Activated CD4-positive, alpha-beta T cell treated with anti-CD3 and anti-CD28 coated beads for 36 hours (primary cell): ENCODE results near the gene TCF12. TPM values are rescaled to one million over a fixed set of nuclear protein-coding genes. Genes with fewer than 3 reads are reported as not detected.

Experiments
- ATAC-seq: fragments of 200-7000 bp; cut with Tn5 transposase; one replicate; pipeline ENCODE4 v1.10.0; 2021; ENCODE audit warnings: mild to moderate bottlenecking, moderate library complexity
- CTCF ChIA-PET: fragments of 350-600 bp; sonication (Branson Sonifier 250); formaldehyde crosslinking; loops from one replicate; lab custom pipeline; 2021; ENCODE audit warnings: antibody characterized with exemption; lab: Charles Lee
- POLR2A ChIA-PET: fragments of 350-600 bp; sonication (Branson Sonifier 250); formaldehyde crosslinking; loops from one replicate; lab custom pipeline; 2021; ENCODE audit warnings: antibody characterized with exemption, inconsistent platforms; lab: Charles Lee
- DNase-seq: peaks from one replicate; pipeline ENCODE4 v3.0.0-alpha.2; 2020
- H3K27ac Mint-ChIP-seq: one replicate; pipeline ENCODE4 v1.8.0; 2021; ENCODE audit warnings: mixed read lengths
- H3K27me3 Mint-ChIP-seq: one replicate; pipeline ENCODE4 v1.8.0; 2021; ENCODE audit warnings: mixed read lengths
- H3K36me3 Mint-ChIP-seq: one replicate; pipeline ENCODE4 v1.8.0; 2021; ENCODE audit warnings: low read depth, mixed read lengths
- H3K4me1 Mint-ChIP-seq: one replicate; pipeline ENCODE4 v1.8.0; 2021; ENCODE audit warnings: mixed read lengths
- H3K4me3 Mint-ChIP-seq: one replicate; pipeline ENCODE4 v1.8.0; 2021; ENCODE audit warnings: mild to moderate bottlenecking, moderate library complexity, mixed read lengths
- H3K9me3 Mint-ChIP-seq: one replicate; pipeline ENCODE4 v1.8.0; 2021; ENCODE audit warnings: low read depth, mixed read lengths
- intact Hi-C, 2 experiments: fragments of 100-400 bp; cut with DNase I in 1 of 2; cut with micrococcal nuclease in 1 of 2; formaldehyde crosslinking; loops; one replicate each; pipeline versions ENCODE4 v1.14.2 to v1.15.1; 2022 to 2024; cut with DNase I, micrococcal nuclease
- total RNA-seq, 2 experiments: library from RNA; stranded (reverse); gene quantifications; one replicate each; pipeline ENCODE4 v1.2.3, GENCODE V29; 2021

The TCF12 gene
- total RNA-seq, 2 experiments from 2014 or later: 61.1 to 74.9 TPM

DNA sequence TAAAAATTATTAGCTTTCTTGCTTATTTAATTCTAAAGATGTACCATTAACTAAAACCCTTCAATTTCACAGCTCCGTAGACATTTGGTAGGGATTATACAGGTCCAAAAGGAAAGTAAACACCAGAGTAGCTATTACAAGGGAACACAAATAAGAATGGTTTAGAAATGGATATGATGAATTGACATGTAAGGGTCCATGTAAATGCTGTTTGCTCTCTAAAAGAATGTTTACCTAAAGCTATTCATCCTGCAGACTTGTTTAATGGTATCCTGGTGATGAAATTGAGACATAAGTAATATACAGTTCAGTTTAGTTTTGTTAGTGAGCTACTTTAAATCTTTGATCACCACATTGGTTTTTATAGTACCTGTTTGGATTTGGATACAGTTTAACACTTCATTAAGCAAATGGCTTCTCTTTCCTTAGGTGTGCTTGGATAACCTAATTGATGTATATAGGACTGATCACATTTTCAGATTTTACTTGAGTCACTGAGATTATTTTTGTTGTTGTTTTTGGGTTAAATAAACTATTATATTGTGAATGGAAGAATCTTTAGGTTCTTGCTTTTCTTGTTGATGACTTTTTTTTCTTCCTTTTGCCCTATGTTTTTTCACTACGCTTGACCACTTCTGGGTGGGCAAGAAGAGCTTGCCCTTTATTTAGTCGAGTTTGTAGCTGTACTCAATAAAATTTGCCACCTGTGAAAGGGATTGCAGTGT, 115.4 kb downstream of the TCF12 start:
- H3K4me3 Mint-ChIP-seq: no peak overlapping the region
- ChIA-PET POLR2A (interaction anchor here (0.5 kb wide), 1 partner anchor 116 kb away, joined by 3 read pairs; the partner anchor contains the start of gene TCF12), CTCF (interaction anchor here (0.6 to 1.2 kb wide), 3 partner anchors 10 to 16 kb away, joined by 3 to 6 read pairs (median 4); no protein-coding TSS in a partner anchor)

DNA sequence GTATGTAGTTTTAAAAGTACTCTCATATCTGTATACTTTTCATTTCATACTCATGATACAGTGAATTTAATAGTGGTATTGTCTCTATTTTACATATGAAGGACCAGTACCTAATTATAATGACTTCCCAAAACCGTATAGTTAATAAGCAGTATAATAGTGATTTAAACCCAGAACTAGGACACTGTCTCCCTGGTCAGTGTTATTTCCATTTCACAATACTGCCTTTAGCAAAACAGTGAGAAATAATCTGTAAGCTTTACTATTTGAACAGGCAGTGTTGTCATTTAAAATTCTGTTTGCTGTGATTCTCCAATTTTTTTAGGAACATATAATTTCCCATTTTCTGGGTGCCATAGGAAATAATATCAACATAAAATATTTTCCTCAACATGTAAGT, 116.2 kb downstream of the TCF12 start:
- no peaks in the 10 kb centered on the region for H3K36me3 Mint-ChIP-seq
- no peaks in the 10 kb centered on the region for H3K9me3 Mint-ChIP-seq
- no peak overlapping the region for H3K4me3 Mint-ChIP-seq
- DNase-seq (no peak), ATAC-seq (no peak)
- peaks cover 64% of the 10 kb centered on the region for H3K4me1 Mint-ChIP-seq
- CTCF ChIA-PET: interaction anchor here (0.6 kb wide), 1 partner anchor 35 kb away, joined by 3 read pairs; no protein-coding TSS in a partner anchor
- H3K27ac Mint-ChIP-seq: no peak overlapping the region
- POLR2A ChIA-PET: no interaction called here
- intact Hi-C loops: no loop called here
- no peaks in the 10 kb centered on the region for H3K27me3 Mint-ChIP-seq

More for the DNA sequence above, 115.4 kb downstream of the TCF12 start:
- Mint-ChIP-seq H3K27ac (no peak overlapping the region), H3K9me3 (no peaks in the 10 kb centered on the region), H3K27me3 (no peaks in the 10 kb centered on the region), H3K4me1 (peaks cover 57% of the 10 kb centered on the region), H3K36me3 (no peaks in the 10 kb centered on the region)
- no peak for DNase-seq
- ATAC-seq: no peak
- intact Hi-C loops: no loop called here

DNA sequence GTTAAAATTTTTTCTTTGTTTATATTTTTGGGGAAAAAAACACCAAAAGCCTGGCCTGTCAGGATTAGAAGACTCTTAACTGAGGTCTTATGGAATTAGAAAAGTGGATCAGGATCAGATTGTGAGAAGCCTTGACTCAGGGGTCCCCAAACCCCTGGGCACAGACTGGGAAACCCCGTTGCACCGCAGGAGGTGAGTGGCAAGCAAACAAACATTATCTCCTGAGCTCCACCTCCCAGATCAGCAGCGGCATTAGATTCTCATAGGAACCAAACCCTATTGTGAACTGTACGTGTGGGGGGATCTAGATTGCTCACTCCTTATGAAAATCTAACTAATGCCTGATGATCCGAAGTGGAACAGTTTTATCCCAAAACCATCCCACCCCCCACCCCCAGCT, 117.2 kb downstream of the TCF12 start:
- Mint-ChIP-seq H3K36me3 (no peaks in the 10 kb centered on the region), H3K9me3 (no peaks in the 10 kb centered on the region), H3K4me3 (no peak overlapping the region), H3K27me3 (no peaks in the 10 kb centered on the region), H3K27ac (no peak overlapping the region), H3K4me1 (peaks cover 62% of the 10 kb centered on the region)
- intact Hi-C loops: no loop called here
- ChIA-PET POLR2A (no interaction called here), CTCF (no interaction called here)
- ATAC-seq: no peak
- no peak for DNase-seq

DNA sequence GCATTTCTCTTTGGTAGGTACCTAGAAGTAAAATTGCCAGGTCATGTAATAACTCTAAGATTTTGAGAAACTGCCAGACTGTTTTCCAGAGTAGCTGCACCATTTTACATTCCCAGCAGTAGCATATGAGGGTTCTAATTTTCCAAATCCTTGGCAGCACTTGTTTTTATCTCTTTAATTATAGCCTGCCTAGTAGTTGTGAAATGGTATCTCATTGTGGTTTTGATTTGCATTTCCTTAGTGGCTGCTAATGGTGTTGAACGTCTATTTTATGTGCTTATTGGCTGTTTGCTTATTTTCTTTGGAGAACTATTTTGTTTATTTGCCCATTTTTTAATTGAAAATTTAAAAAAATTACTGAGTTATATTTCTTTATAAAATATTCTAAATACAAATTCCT, 117.9 kb downstream of the TCF12 start:
- no peaks in the 10 kb centered on the region for H3K36me3 Mint-ChIP-seq
- ATAC-seq: no peak
- no peaks in the 10 kb centered on the region for H3K9me3 Mint-ChIP-seq
- H3K27ac Mint-ChIP-seq: no peak overlapping the region
- no peaks in the 10 kb centered on the region for H3K27me3 Mint-ChIP-seq
- DNase-seq: no peak
- CTCF ChIA-PET: interaction anchor here (0.7 kb wide), 1 partner anchor 270 kb away, joined by 3 read pairs; no protein-coding TSS in a partner anchor
- H3K4me1 Mint-ChIP-seq: peaks cover 58% of the 10 kb centered on the region
- no peak overlapping the region for H3K4me3 Mint-ChIP-seq
- POLR2A ChIA-PET: no interaction called here
- intact Hi-C loops: no loop called here

DNA sequence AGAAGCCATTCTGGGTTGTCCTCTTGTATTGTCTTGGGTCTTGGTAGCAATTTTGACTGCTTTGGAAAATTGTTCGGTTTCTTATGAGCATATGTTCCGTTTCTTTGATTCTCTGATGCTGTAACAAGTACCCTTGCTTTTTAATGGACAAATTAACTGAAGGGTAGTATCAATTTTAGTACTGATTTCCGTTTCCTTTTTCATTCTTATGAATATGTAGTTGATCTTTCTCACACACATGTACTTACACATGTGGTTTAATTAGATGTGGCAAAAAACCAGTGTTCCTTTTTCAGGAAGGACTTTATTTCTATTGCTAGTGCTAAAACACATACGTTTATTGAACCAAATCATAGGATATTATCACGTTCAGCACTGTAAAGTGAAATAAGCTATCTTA, 119.1 kb downstream of the TCF12 start:
- DNase-seq (no peak), ATAC-seq (no peak)
- Mint-ChIP-seq H3K9me3 (no peaks in the 10 kb centered on the region), H3K36me3 (no peaks in the 10 kb centered on the region), H3K4me3 (no peak overlapping the region), H3K27ac (peak overlapping the region; percentile 48), H3K4me1 (peaks cover 52% of the 10 kb centered on the region), H3K27me3 (no peaks in the 10 kb centered on the region)
- intact Hi-C loops: no loop called here
- POLR2A ChIA-PET: no interaction called here
- CTCF ChIA-PET: no interaction called here

DNA sequence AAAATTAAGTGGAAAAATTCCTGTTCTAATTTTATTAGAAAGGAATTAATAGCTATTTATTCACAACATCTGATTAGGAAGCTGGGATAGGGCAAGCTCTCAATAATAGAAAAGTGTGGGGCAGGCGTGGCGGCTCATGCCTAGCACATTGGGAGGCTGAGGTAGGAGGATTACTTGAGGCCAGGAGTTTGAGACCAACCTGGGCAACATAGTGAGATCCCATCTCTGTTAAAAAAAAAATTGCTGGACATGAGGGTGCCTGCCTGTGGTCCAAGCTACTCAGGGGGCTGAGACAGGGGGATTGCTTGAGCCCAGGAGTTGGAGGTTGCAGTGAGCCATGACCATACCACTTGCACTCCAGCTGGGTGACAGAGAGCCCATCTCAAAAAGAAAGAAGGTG, 119.6 kb downstream of the TCF12 start:
- Mint-ChIP-seq H3K36me3 (no peaks in the 10 kb centered on the region), H3K4me3 (no peak overlapping the region), H3K4me1 (peaks cover 52% of the 10 kb centered on the region), H3K9me3 (no peaks in the 10 kb centered on the region), H3K27me3 (no peaks in the 10 kb centered on the region), H3K27ac (no peak overlapping the region)
- ChIA-PET CTCF (interaction anchor here (0.6 kb wide), 1 partner anchor 542 kb away, joined by 3 read pairs; no protein-coding TSS in a partner anchor), POLR2A (no interaction called here)
- intact Hi-C loops: no loop called here
- no peak for ATAC-seq
- no peak for DNase-seq

DNA sequence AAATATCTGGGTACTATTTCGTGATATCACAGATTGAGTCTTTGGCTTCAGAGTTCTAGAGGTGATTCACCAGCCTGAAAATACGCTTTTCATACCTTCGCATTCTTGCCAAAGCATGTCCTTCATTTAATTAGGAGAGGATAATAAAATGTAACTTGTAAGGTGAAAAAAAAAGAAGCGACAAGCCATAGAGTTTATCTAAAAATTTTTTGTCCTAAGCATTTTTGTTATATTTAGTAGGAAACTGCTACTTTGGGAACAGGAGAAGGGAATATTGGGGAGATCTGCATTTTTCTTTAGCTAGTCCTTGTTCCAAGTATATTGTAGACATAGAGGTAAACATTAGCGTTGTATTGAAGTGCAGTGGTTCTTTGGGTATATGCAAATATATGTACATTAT, 120.1 kb downstream of the TCF12 start:
- H3K27me3 Mint-ChIP-seq: no peaks in the 10 kb centered on the region
- no peaks in the 10 kb centered on the region for H3K36me3 Mint-ChIP-seq
- H3K27ac Mint-ChIP-seq: no peak overlapping the region
- H3K4me1 Mint-ChIP-seq: peaks cover 54% of the 10 kb centered on the region
- H3K4me3 Mint-ChIP-seq: no peak overlapping the region
- CTCF ChIA-PET: interaction anchor here (0.5 to 0.6 kb wide), 2 partner anchors 542 to 1564 kb away, joined by 3 read pairs; no protein-coding TSS in a partner anchor
- ATAC-seq (no peak), DNase-seq (no peak)
- no peaks in the 10 kb centered on the region for H3K9me3 Mint-ChIP-seq
- intact Hi-C loops: no loop called here
- POLR2A ChIA-PET: no interaction called here

DNA sequence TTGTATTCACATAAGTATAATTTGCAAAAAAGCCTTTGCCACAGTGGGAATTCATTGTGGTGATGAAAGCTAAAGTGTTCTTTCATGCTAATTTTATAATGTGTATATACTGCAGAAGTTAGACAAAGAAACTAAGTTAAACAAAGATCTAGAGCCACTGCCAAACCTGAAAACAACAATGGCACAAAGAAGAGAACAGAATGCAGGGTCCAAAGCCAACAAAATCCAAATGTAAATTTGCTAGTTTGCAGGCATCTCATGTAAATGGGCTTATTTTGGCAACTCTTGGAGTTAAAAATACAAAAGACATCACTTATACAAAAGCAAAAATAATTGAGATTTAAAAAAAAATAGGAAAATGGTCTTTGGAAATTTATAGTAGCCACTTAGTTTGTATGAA, 123.0 kb downstream of the TCF12 start:
- H3K36me3 Mint-ChIP-seq: peaks cover 3% of the 10 kb centered on the region
- H3K4me1 Mint-ChIP-seq: peaks cover 59% of the 10 kb centered on the region
- intact Hi-C loops: no loop called here
- no peaks in the 10 kb centered on the region for H3K9me3 Mint-ChIP-seq
- DNase-seq (no peak), ATAC-seq (no peak)
- H3K27me3 Mint-ChIP-seq: no peaks in the 10 kb centered on the region
- no peak overlapping the region for H3K4me3 Mint-ChIP-seq
- H3K27ac Mint-ChIP-seq: no peak overlapping the region
- ChIA-PET CTCF (no interaction called here), POLR2A (no interaction called here)

DNA sequence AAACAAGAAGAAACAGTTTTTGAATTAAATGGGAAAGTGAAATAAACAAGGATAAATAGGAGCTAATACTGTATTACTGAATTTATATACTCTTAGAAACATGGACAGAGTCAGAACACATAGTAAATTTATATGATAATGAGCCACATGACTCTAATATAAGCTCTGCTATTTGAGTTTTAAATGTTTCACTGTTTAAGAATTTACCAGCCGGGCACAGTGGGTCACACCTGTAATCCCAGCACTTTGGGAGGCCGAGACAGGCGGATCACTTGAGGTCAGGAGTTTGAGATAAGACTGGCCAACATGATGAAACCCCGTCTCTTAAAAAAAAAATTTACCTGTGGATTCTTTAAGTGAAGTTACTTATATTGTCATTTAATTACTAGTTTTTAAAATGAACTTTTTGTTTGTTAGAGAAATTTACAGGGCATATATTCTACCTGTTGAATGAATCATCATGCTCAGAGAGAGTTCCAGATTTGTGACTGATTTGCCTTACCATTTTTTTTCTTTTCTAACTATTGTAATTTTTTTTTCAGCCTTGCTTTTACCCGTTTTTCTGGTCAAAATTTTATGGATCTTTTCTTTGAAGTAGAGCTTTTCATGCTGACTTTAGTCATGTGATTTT, 125.7 kb downstream of the TCF12 start:
- intact Hi-C loops: no loop called here
- H3K4me1 Mint-ChIP-seq: peaks cover 38% of the 10 kb centered on the region
- H3K9me3 Mint-ChIP-seq: no peaks in the 10 kb centered on the region
- H3K4me3 Mint-ChIP-seq: no peak overlapping the region
- ChIA-PET CTCF (interaction anchor here (0.6 to 0.7 kb wide), 2 partner anchors 54 to 825 kb away, joined by 3 read pairs; no protein-coding TSS in a partner anchor), POLR2A (no interaction called here)
- no peak overlapping the region for H3K27ac Mint-ChIP-seq
- ATAC-seq (no peak), DNase-seq (no peak)
- H3K27me3 Mint-ChIP-seq: no peaks in the 10 kb centered on the region
- H3K36me3 Mint-ChIP-seq: peaks cover 11% of the 10 kb centered on the region

DNA sequence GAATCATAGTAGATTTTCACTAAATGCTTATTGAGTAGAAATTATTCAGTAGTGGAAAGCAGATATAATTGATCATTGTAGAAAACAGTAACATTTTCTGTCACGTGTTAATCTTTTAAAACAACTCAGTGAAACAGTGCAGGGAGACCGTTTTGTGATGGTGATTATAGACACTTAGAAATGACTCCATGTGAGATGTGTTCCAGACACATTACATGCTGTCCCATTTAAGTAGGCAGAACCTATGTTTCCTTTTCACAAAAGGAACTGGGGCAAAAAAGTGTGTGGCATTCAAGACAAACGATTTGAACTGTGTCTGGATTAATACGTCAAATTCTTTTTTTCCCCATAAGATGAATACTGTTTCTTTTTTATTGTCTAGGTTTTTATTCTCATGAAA, 126.5 kb downstream of the TCF12 start:
- peaks cover 11% of the 10 kb centered on the region for H3K36me3 Mint-ChIP-seq
- ChIA-PET POLR2A (no interaction called here), CTCF (interaction anchor here (0.6 to 0.7 kb wide), 2 partner anchors 55 to 824 kb away, joined by 3 read pairs; no protein-coding TSS in a partner anchor)
- DNase-seq: no peak
- H3K27me3 Mint-ChIP-seq: no peaks in the 10 kb centered on the region
- no peak for ATAC-seq
- H3K4me1 Mint-ChIP-seq: peaks cover 33% of the 10 kb centered on the region
- H3K4me3 Mint-ChIP-seq: no peak overlapping the region
- intact Hi-C loops: no loop called here
- H3K9me3 Mint-ChIP-seq: no peaks in the 10 kb centered on the region
- no peak overlapping the region for H3K27ac Mint-ChIP-seq

DNA sequence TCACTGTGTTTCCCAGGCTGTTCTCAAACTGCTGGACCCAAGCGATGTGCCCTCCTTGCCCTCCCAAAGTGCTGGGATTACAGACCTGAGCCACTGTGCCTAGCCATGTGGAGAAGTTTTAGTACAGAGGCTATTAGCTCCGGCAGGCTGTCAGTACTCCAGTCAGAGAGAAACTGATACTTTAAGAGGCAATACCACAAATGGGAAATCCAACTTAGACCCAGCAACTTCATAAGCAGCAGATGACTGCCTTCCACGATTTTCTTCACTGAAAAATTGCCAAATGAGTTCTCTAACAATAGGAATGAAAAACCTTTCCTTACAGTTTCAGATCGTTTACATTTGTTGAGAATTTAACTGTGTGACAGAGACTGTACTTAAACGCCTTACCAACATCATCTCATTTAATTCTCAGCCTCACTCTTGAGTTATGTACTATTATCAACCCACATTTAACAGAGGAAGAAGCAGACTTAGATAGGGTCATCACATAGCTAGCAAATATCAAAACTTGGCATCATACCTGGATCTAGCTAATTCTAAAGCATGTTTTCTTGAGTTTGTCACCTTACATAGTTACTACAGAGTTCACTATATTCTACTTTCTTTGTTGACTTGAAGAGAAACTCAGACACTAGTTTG, 127.4 kb downstream of the TCF12 start:
- Mint-ChIP-seq H3K4me1 (peaks cover 34% of the 10 kb centered on the region), H3K9me3 (no peaks in the 10 kb centered on the region)
- intact Hi-C loops: no loop called here

More for the DNA sequence above, 127.4 kb downstream of the TCF12 start:
- Mint-ChIP-seq H3K4me3 (no peak overlapping the region), H3K27me3 (no peaks in the 10 kb centered on the region), H3K27ac (no peak overlapping the region), H3K36me3 (peaks cover 11% of the 10 kb centered on the region)
- ATAC-seq: peak; percentile 23
- POLR2A ChIA-PET: interaction anchor here (0.6 kb wide), 1 partner anchor 78 kb away, joined by 3 read pairs; no protein-coding TSS in a partner anchor
- CTCF ChIA-PET: no interaction called here
- DNase-seq: no peak
